Mesothelial cell of epicardium (in vitro differentiated cells): Measurements from ENCODE around the gene CHRNE. TPM values are rescaled to one million over a fixed set of nuclear protein-coding genes. Genes with fewer than 3 reads are reported as not detected.
A peak's percentile ranks its signal among the peaks of the same experiment; 100 is the strongest.

Experiments
- DNase-seq, 2 experiments: peaks; one replicate each; pipeline ENCODE4 v3.0.0; 2021; ENCODE audit warnings: low spot score in 2 of 2; ENCODE audit not compliant: unreplicated experiment in 2 of 2
- H3K27ac Mint-ChIP-seq: 2 replicates; pipeline ENCODE4 v1.8.0; 2021; ENCODE audit warnings: mixed read lengths
- H3K27me3 Mint-ChIP-seq: 2 replicates; pipeline ENCODE4 v1.8.0; 2021; ENCODE audit warnings: low read depth, mixed read lengths
- H3K36me3 Mint-ChIP-seq: 2 replicates; pipeline ENCODE4 v1.8.0; 2021; ENCODE audit warnings: mixed read lengths
- H3K4me1 Mint-ChIP-seq: 2 replicates; pipeline ENCODE4 v1.8.0; 2021; ENCODE audit warnings: mixed read lengths
- H3K4me3 Mint-ChIP-seq: 2 replicates; pipeline ENCODE4 v1.8.0; 2021; ENCODE audit warnings: mild to moderate bottlenecking, moderate library complexity, mixed read lengths
- H3K9me3 Mint-ChIP-seq: 2 replicates; pipeline ENCODE4 v1.8.0; 2021; ENCODE audit warnings: mixed read lengths
- total RNA-seq: library from RNA; stranded (reverse); gene quantifications from 3 replicates; pipeline ENCODE4 v1.2.1, GENCODE V29; 2021
- TF ChIP-seq, protein P1 (sequence below): fragments of 200-600 bp; sonication (generic); IDR thresholded peaks from one replicate; pipeline ENCODE4 v1.5.0; 2021; ENCODE audit warnings: antibody characterized with exemption; ENCODE audit not compliant: unreplicated experiment

CHRNE gene
- total RNA-seq, 1 donor from 2014 or later = 1.5 TPM

- Mint-ChIP-seq H3K4me3 (peak overlapping the region; percentile 87), H3K27me3 (no peaks in the 10 kb centered on the region), H3K27ac (peak overlapping the region; percentile 91), H3K4me1 (peaks cover 36% of the 10 kb centered on the region), H3K9me3 (no peaks in the 10 kb centered on the region), H3K36me3 (peaks cover 2% of the 10 kb centered on the region)
- TF ChIP-seq, protein P1, sequence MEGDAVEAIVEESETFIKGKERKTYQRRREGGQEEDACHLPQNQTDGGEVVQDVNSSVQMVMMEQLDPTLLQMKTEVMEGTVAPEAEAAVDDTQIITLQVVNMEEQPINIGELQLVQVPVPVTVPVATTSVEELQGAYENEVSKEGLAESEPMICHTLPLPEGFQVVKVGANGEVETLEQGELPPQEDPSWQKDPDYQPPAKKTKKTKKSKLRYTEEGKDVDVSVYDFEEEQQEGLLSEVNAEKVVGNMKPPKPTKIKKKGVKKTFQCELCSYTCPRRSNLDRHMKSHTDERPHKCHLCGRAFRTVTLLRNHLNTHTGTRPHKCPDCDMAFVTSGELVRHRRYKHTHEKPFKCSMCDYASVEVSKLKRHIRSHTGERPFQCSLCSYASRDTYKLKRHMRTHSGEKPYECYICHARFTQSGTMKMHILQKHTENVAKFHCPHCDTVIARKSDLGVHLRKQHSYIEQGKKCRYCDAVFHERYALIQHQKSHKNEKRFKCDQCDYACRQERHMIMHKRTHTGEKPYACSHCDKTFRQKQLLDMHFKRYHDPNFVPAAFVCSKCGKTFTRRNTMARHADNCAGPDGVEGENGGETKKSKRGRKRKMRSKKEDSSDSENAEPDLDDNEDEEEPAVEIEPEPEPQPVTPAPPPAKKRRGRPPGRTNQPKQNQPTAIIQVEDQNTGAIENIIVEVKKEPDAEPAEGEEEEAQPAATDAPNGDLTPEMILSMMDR = no peak
- no peak for DNase-seq
These were observed 35.2 kb upstream of the CHRNE start for GRCh38 chr17:4938069-4938491.

- no peak for DNase-seq
- Mint-ChIP-seq H3K4me3 (peak overlapping the region; percentile 10), H3K27me3 (no peaks in the 10 kb centered on the region), H3K9me3 (no peaks in the 10 kb centered on the region), H3K4me1 (peaks cover 36% of the 10 kb centered on the region), H3K27ac (no peak overlapping the region), H3K36me3 (peaks cover 2% of the 10 kb centered on the region)
- TF ChIP-seq, protein P1 = no peak
These were observed 34.7 kb upstream of the CHRNE start for GRCh38 chr17:4937553-4937952.

DNA sequence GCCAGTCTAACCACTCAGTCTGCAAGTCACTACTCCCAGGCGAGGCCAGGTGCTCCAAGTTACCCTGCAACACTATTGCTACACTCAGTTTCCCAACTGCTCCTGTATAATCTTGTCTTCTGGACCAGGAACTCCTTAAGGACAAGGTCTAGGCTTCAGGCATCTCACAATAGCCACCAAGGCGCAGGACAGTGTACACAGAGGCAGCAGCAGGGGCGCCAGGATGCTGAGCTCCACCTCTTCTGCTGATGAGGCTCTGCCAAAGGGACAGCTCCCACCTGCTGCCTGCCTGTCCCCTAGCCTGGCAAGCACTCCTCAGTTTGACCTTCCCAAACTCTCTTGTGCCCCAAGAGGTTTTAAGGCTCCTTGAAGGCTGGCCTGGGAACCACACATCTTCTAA, 33.5 kb upstream of the CHRNE start:
- Mint-ChIP-seq H3K36me3 (peaks cover 2% of the 10 kb centered on the region), H3K9me3 (no peaks in the 10 kb centered on the region), H3K27ac (no peak overlapping the region), H3K4me1 (peaks cover 30% of the 10 kb centered on the region), H3K27me3 (no peaks in the 10 kb centered on the region), H3K4me3 (no peak overlapping the region)
- DNase-seq = no peak
- TF ChIP-seq, protein P1 = no peak

DNA sequence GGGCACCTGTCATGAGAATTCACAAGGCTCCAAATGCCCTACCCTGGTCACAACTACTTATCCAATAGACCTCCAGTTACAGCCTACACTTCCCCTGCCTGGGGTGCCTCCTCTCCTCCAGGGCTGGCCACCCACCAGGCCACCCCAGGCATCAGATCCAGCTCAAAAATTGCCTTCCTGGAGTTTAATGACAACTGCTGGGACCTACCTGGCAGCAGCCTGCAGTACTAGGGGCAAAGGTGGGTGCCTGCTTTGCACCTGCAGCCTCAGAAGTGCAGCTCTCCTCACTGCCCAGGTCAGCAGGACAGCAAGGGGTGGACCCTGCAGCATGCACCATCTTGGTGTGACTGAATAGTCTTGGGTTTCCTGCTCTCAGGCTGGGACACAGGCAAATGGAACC, 32.8 kb upstream of the CHRNE start:
- TF ChIP-seq, protein P1 = no peak
- Mint-ChIP-seq H3K27ac (no peak overlapping the region), H3K36me3 (peaks cover 2% of the 10 kb centered on the region), H3K27me3 (no peaks in the 10 kb centered on the region), H3K4me3 (no peak overlapping the region), H3K9me3 (no peaks in the 10 kb centered on the region), H3K4me1 (peaks cover 23% of the 10 kb centered on the region)
- DNase-seq = no peak

DNA sequence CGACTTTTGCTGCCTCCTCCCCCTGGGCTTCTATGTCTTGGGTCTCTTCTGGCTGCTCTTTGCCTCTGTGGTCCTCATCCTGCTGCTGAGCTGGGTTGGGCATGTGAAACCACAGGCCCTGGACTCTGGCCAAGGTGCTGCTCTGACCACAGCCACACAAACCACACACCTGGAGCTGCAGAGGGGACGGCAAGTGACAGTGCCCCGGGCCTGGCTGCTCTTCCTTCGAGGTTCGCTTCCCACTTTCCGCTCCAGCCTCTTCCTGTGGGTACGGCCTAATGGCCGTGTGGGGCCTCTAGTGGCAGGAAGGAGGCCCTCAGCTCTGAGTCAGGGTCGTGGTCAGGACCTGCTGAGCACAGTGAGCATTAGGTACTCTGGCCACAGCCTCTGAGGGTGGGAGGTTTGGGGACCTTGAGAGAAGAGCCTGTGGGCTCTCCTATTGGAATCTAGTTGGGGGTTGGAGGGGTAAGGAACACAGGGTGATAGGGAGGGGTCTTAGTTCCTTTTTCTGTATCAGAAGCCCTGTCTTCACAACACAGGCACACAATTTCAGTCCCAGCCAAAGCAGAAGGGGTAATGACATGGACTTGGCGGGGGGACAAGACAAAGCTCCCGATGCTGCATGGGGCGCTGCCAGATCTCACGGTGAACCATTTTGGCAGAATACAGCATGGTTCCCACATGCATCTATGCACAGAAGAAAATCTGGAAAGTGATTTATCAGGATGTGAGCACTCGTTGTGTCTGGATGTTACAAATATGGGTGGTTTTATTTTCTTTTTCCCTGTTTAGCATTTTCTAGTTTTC, 31.5 kb upstream of the CHRNE start:
- no peaks in the 10 kb centered on the region for H3K9me3 Mint-ChIP-seq
- DNase-seq = no peak
- peaks cover 3% of the 10 kb centered on the region for H3K36me3 Mint-ChIP-seq
- TF ChIP-seq, protein P1 = no peak
- no peaks in the 10 kb centered on the region for H3K27me3 Mint-ChIP-seq
- peak overlapping the region; percentile 39 for H3K27ac Mint-ChIP-seq
- H3K4me1 Mint-ChIP-seq = peaks cover 22% of the 10 kb centered on the region
- H3K4me3 Mint-ChIP-seq = no peak overlapping the region
